ENCODE data around the gene SIRT1. TPM values are rescaled to one million over a fixed set of nuclear protein-coding genes. Genes with fewer than 3 reads are reported as not detected.
"Not testable (repeated sequence)": the region's sequence is repeated elsewhere in the genome, so short reads cannot be mapped to it uniquely, and the experiment has no call there.

Gene SIRT1
- total RNA-seq, 1 donor from 2014 or later, result 11.8 TPM

GRCh38 chr10:67836972-67837371 is 47.5 kb upstream of the SIRT1 start:
- TF ChIP-seq CTCF (IDR thresholded peaks at IDR 0.05; ENCODE audit: insufficient read depth, low read depth, low read length) (no peak), EZH2 (IDR thresholded peaks at IDR 0.05; ENCODE audit: insufficient read depth, low read length) (no peak)
- no peak overlapping the region for H3K4me2 ChIP-seq (ENCODE audit: low read length)
- no peaks in the 10 kb centered on the region for H3K27me3 ChIP-seq (ENCODE audit: insufficient read depth, low read length)
- no peaks in the 10 kb centered on the region for H3K9me3 ChIP-seq (ENCODE audit: insufficient read depth, low read depth, low read length)
- no peaks in the 10 kb centered on the region for H3K36me3 ChIP-seq (ENCODE audit: insufficient read depth, low read length)
- Mint-ChIP-seq H3K27ac (ENCODE audit: unreplicated experiment) (no peak overlapping the region), H3K4me3 (ENCODE audit: unreplicated experiment) (no peak overlapping the region), H3K36me3 (ENCODE audit: low read depth, unreplicated experiment) (no peaks in the 10 kb centered on the region), H3K27me3 (ENCODE audit: low read depth, unreplicated experiment) (no peaks in the 10 kb centered on the region), H3K4me1 (ENCODE audit: low read depth, unreplicated experiment) (no peaks in the 10 kb centered on the region), H3K9me3 (ENCODE audit: unreplicated experiment) (peaks cover 6% of the 10 kb centered on the region)
- FAIRE-seq, result no peak
- no peak overlapping the region for H2AFZ ChIP-seq (ENCODE audit: low read depth, low read length)
- DNase-seq (ENCODE audit: low read depth), result no peak
- H3K9ac ChIP-seq (ENCODE audit: low read length), result no peak overlapping the region
- no peaks in the 10 kb centered on the region for H3K79me2 ChIP-seq (ENCODE audit: insufficient read depth, low read length)
- H3K4me1 ChIP-seq (ENCODE audit: insufficient read depth, low read length), result no peaks in the 10 kb centered on the region
- no peak overlapping the region for H3K4me3 ChIP-seq (ENCODE audit: insufficient read depth, low read depth, low read length)
- H3K27ac ChIP-seq (ENCODE audit: low read depth, low read length), result no peak overlapping the region
- no peaks in the 10 kb centered on the region for H4K20me1 ChIP-seq (ENCODE audit: insufficient read depth, low read length)

GRCh38 chr10:67837541-67838314 is 46.7 kb upstream of the SIRT1 start, which contains the start of gene DNAJC12:
Gene DNAJC12 (minus strand): TSS chr10:67838188. CDS start chr10:67838011, 177 bp downstream.
- H3K36me3 Mint-ChIP-seq (ENCODE audit: low read depth, unreplicated experiment), result no peaks in the 10 kb centered on the region
- Histone ChIP-seq H3K4me2 (ENCODE audit: low read length) (peak within 1 kb of the TSS; percentile 65), H3K9ac (ENCODE audit: low read length) (no peak within 1 kb of the TSS), H3K9me3 (ENCODE audit: insufficient read depth, low read depth, low read length) (no peaks in the 10 kb centered on the region), H3K4me3 (ENCODE audit: insufficient read depth, low read depth, low read length) (peak within 1 kb of the TSS; percentile 43), H3K4me1 (ENCODE audit: insufficient read depth, low read length) (no peaks in the 10 kb centered on the region), H3K27ac (ENCODE audit: low read depth, low read length) (no peak within 1 kb of the TSS), H3K27me3 (ENCODE audit: insufficient read depth, low read length) (no peaks in the 10 kb centered on the region), H4K20me1 (ENCODE audit: insufficient read depth, low read length) (no peaks in the 10 kb centered on the region), H3K79me2 (ENCODE audit: insufficient read depth, low read length) (no peaks in the 10 kb centered on the region), H2AFZ (ENCODE audit: low read depth, low read length) (peak within 1 kb of the TSS; percentile 44), H3K36me3 (ENCODE audit: insufficient read depth, low read length) (no peaks in the 10 kb centered on the region)
- no peak within 1 kb of the TSS for H3K27ac Mint-ChIP-seq (ENCODE audit: unreplicated experiment)
- TF ChIP-seq EZH2 (IDR thresholded peaks at IDR 0.05; ENCODE audit: insufficient read depth, low read length) (no peak), CTCF (IDR thresholded peaks at IDR 0.05; ENCODE audit: insufficient read depth, low read depth, low read length) (no peak)
- H3K9me3 Mint-ChIP-seq (ENCODE audit: unreplicated experiment), result peaks cover 6% of the 10 kb centered on the region
- peak within 1 kb of the TSS; percentile 71 for H3K4me3 Mint-ChIP-seq (ENCODE audit: unreplicated experiment)
- no peaks in the 10 kb centered on the region for H3K27me3 Mint-ChIP-seq (ENCODE audit: low read depth, unreplicated experiment)
- H3K4me1 Mint-ChIP-seq (ENCODE audit: low read depth, unreplicated experiment), result no peaks in the 10 kb centered on the region
- FAIRE-seq, result peak; percentile 43
- peak; percentile 59 for DNase-seq (ENCODE audit: low read depth)

GRCh38 chr10:67839511-67839910 is 44.9 kb upstream of the SIRT1 start:
- not testable (repeated sequence) for H4K20me1 ChIP-seq (ENCODE audit: insufficient read depth, low read length); H3K9me3 ChIP-seq (ENCODE audit: insufficient read depth, low read depth, low read length); H3K4me1 Mint-ChIP-seq (ENCODE audit: low read depth, unreplicated experiment); H3K27me3 Mint-ChIP-seq (ENCODE audit: low read depth, unreplicated experiment); H3K9me3 Mint-ChIP-seq (ENCODE audit: unreplicated experiment); H2AFZ ChIP-seq (ENCODE audit: low read depth, low read length); H3K4me3 ChIP-seq (ENCODE audit: insufficient read depth, low read depth, low read length); H3K4me1 ChIP-seq (ENCODE audit: insufficient read depth, low read length); H3K27me3 ChIP-seq (ENCODE audit: insufficient read depth, low read length); H3K36me3 ChIP-seq (ENCODE audit: insufficient read depth, low read length); H3K79me2 ChIP-seq (ENCODE audit: insufficient read depth, low read length); H3K4me3 Mint-ChIP-seq (ENCODE audit: unreplicated experiment); FAIRE-seq; H3K27ac Mint-ChIP-seq (ENCODE audit: unreplicated experiment); DNase-seq (ENCODE audit: low read depth); H3K9ac ChIP-seq (ENCODE audit: low read length); H3K27ac ChIP-seq (ENCODE audit: low read depth, low read length); H3K36me3 Mint-ChIP-seq (ENCODE audit: low read depth, unreplicated experiment); H3K4me2 ChIP-seq (ENCODE audit: low read length)

All from astrocyte (in vitro differentiated cells and primary cell).